Epithelial cell of esophagus (primary cell): ENCODE measurements around the gene IL4I1.

Experiments used
- DNase-seq: peaks from one replicate; pipeline ENCODE4 v3.0.0; 2010; ENCODE audit warnings: low read depth
- H3K4me3 ChIP-seq: 2 replicates; pipeline ENCODE4 v1.5.1; 2011; ENCODE audit warnings: mild to moderate bottlenecking, low read length, control low read depth
- CTCF ChIP-seq: IDR thresholded peaks from 2 replicates; pipeline ENCODE4 v1.5.1; 2011; ENCODE audit warnings: low read depth, mild to moderate bottlenecking, low read length, control low read depth, inconsistent platforms; ENCODE audit not compliant: insufficient read depth; ENCODE audit errors: missing control alignments

The IL4I1 gene

GRCh38 chr19:49861541-49862378 is 34.9 kb downstream of the IL4I1 start:
- peak; percentile 24 for DNase-seq
- no peak overlapping the region for H3K4me3 ChIP-seq
- no peak for TF ChIP-seq CTCF

- TF ChIP-seq CTCF = no peak
- no peak overlapping the region for H3K4me3 ChIP-seq
- peak; percentile 47 for DNase-seq
These were observed 35.6 kb downstream of the IL4I1 start for GRCh38 chr19:49861107-49861506.

- no peak for TF ChIP-seq CTCF
- DNase-seq = no peak
- H3K4me3 ChIP-seq = no peak overlapping the region
These were observed 36.2 kb downstream of the IL4I1 start for GRCh38 chr19:49860336-49861102.

GRCh38 chr19:49859682-49860335 is 36.9 kb downstream of the IL4I1 start:
- no peak overlapping the region for H3K4me3 ChIP-seq
- no peak for TF ChIP-seq CTCF
- no peak for DNase-seq

- no peak for DNase-seq
- no peak for TF ChIP-seq CTCF
- H3K4me3 ChIP-seq = no peak overlapping the region
These were observed 38.4 kb downstream of the IL4I1 start for GRCh38 chr19:49858088-49858985.

- DNase-seq = no peak
- no peak for TF ChIP-seq CTCF
- no peak overlapping the region for H3K4me3 ChIP-seq
These were observed 38.9 kb downstream of the IL4I1 start for GRCh38 chr19:49857838-49858087.
